Effector memory CD8-positive, alpha-beta T cell (primary cell): Measurements from ENCODE around the gene MDK.
"Not testable (repeated sequence)": the region's sequence is repeated elsewhere in the genome, so short reads cannot be mapped to it uniquely, and the experiment has no call there.

Experiments used
- ATAC-seq: fragments of 150-1000 bp; cut with Tn5 transposase; replicated peaks from 2 replicates; pipeline ENCODE4 v1.10.0; 2021; ENCODE audit warnings: mild to moderate bottlenecking, moderate library complexity
- DNase-seq, 3 experiments: peaks; one replicate each; pipeline ENCODE4 v3.0.0; 2021
- H3K27ac Mint-ChIP-seq, 2 donors: one replicate each; pipeline ENCODE4 v1.8.0; 2022; ENCODE audit warnings: mild to moderate bottlenecking in 2 of 2, mixed read lengths in 2 of 2, moderate library complexity in 2 of 2
- H3K27me3 Mint-ChIP-seq, 2 donors: one replicate each; pipeline ENCODE4 v1.8.0; 2022; ENCODE audit warnings: mixed read lengths in 2 of 2
- H3K36me3 Mint-ChIP-seq: one replicate; pipeline ENCODE4 v1.8.0; 2022; ENCODE audit warnings: mild to moderate bottlenecking, moderate library complexity, mixed read lengths; ENCODE audit not compliant: insufficient read depth
- H3K4me1 Mint-ChIP-seq, 2 donors: one replicate each; pipeline ENCODE4 v1.8.0; 2022; ENCODE audit warnings: low read depth in 2 of 2, mixed read lengths in 2 of 2
- H3K4me3 Mint-ChIP-seq, 2 donors: one replicate each; pipeline ENCODE4 v1.8.0; 2022; ENCODE audit warnings: mild to moderate bottlenecking in 2 of 2, mixed read lengths in 2 of 2, moderate library complexity in 2 of 2
- H3K9me3 Mint-ChIP-seq, 2 donors: one replicate each; pipeline ENCODE4 v1.8.0; 2022; ENCODE audit warnings: mixed read lengths in 2 of 2

The MDK gene

DNA sequence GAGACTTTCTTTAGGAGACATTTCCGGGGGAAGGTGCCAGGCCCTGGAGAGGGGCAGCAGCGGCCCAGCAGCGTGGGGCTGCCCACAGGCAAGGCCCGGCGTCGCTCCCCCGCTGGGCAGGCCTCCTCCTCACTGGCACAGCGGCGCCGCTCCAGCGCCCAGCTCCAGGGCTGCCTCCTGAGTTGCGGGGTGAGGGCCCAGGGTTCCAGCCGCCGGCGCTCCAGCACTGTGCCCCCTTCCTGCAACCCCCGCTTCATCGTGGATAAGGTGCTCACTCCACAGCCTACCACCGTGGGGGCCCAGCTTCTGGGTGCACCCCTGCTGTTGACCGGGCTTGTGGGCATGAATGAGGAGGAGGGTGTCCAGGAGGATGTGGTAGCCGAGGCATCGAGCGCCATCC, 15.2 kb upstream of the MDK start:
- Mint-ChIP-seq H3K9me3 (no peaks in the 10 kb centered on the region), H3K36me3 (peaks cover 54% of the 10 kb centered on the region), H3K4me1 (peaks cover 48 to 50% of the 10 kb centered on the region in 2 donors), H3K27me3 (no peaks in the 10 kb centered on the region), H3K4me3 (no peak overlapping the region), H3K27ac (peak overlapping the region in 1 of 2 donors; percentile 67)
- ATAC-seq (no peak), DNase-seq (no peak)

DNA sequence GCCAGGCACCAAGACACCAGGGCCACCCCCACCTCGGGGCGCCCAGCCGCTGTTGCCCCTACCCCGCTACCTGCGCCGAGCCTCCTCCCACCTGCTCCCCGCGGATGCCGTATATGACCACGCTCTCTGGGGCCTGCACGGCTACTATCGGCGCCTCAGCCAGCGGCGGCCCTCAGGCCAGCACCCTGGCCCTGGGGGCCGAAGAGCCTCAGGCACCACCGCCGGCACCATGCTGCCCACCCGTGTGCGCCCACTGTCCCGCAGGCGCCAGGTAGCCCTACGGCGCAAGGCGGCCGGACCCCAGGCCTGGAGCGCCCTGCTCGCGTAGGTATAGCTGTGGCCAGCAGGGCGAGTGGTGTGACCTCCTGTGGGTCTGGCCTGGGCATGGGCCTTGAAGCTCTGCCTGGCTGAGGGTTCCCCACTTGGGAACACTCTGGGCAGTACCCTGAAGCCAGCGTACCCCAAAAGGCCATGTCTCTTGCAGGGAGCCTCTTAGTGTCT, 14.8 kb upstream of the MDK start:
- Mint-ChIP-seq H3K4me1 (peaks cover 44 to 45% of the 10 kb centered on the region in 2 donors), H3K4me3 (peak overlapping the region; percentile 37 to 38), H3K9me3 (no peaks in the 10 kb centered on the region), H3K27me3 (no peaks in the 10 kb centered on the region), H3K27ac (peak overlapping the region in 1 of 2 donors; percentile 79), H3K36me3 (peaks cover 56% of the 10 kb centered on the region)
- ATAC-seq = no peak
- no peak for DNase-seq

GRCh38 chr11:46367244-46367915, 14.1 kb upstream of the MDK start:
- peak overlapping the region in 1 of 2 donors; percentile 79 for H3K27ac Mint-ChIP-seq
- H3K9me3 Mint-ChIP-seq = no peaks in the 10 kb centered on the region
- peak; percentile 75 to 82 (median 77) for DNase-seq
- peaks cover 61% of the 10 kb centered on the region for H3K36me3 Mint-ChIP-seq
- H3K4me1 Mint-ChIP-seq = peaks cover 40 to 41% of the 10 kb centered on the region in 2 donors
- no peaks in the 10 kb centered on the region for H3K27me3 Mint-ChIP-seq
- peak overlapping the region; percentile 37 to 38 for H3K4me3 Mint-ChIP-seq
- peak; percentile 92 for ATAC-seq

DNA sequence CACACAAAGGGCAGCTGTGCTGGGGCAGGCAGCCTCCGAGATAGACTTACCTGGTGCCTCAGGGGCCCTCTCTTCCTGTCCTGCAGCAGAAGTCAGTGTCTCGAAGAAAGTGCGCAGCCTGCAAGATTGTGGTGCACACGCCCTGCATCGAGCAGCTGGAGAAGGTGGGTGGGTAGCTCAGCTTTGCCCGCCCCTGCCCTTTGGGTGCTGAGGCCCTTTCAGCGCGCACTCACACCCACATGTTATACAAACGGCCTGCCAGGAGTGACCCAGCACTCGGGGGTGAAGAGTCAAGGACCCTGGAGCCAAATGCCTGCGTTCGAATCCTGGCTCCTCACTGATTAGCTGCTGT, 13.6 kb upstream of the MDK start:
- Mint-ChIP-seq H3K9me3 (no peaks in the 10 kb centered on the region), H3K4me3 (no peak overlapping the region), H3K36me3 (peaks cover 63% of the 10 kb centered on the region), H3K4me1 (peaks cover 36% of the 10 kb centered on the region in 2 donors), H3K27me3 (no peaks in the 10 kb centered on the region), H3K27ac (peak overlapping the region in 1 of 2 donors; percentile 79)
- no peak for ATAC-seq
- no peak for DNase-seq

- Mint-ChIP-seq H3K27ac (peak overlapping the region; percentile 44 to 84), H3K4me1 (peaks cover 26% of the 10 kb centered on the region in 2 donors), H3K36me3 (peaks cover 70% of the 10 kb centered on the region), H3K9me3 (no peaks in the 10 kb centered on the region), H3K4me3 (no peak overlapping the region), H3K27me3 (no peaks in the 10 kb centered on the region)
- DNase-seq (peak in 1 of 3 experiments; percentile 52), ATAC-seq (peak; percentile 60)
Observed at GRCh38 chr11:46369458-46370152, 11.9 kb upstream of the MDK start.

DNA sequence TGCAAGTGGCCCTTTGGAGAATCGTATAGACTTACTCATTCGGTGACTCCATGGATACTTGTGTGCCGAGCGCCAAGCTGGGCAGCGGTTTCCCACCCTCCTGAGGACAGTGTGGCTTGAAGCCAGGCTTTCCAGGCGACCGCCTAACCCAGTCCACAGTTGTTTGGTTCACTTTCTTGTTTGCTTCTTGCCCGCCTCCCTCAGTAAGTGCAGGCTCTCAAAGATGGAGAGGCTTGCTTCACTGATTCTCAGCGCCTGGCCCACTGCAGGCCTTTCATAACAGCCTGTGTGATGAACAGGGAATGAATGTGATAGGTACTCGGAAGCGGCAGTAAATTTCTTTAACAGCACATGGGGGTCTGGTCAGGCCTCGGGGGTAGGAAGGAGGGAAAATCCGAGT, 11.2 kb upstream of the MDK start:
- Mint-ChIP-seq H3K27ac (peak overlapping the region; percentile 5 to 44), H3K27me3 (no peaks in the 10 kb centered on the region), H3K36me3 (peaks cover 73% of the 10 kb centered on the region), H3K4me1 (peaks cover 19 to 22% of the 10 kb centered on the region in 2 donors), H3K9me3 (no peaks in the 10 kb centered on the region), H3K4me3 (no peak overlapping the region)
- DNase-seq (no peak), ATAC-seq (no peak)

DNA sequence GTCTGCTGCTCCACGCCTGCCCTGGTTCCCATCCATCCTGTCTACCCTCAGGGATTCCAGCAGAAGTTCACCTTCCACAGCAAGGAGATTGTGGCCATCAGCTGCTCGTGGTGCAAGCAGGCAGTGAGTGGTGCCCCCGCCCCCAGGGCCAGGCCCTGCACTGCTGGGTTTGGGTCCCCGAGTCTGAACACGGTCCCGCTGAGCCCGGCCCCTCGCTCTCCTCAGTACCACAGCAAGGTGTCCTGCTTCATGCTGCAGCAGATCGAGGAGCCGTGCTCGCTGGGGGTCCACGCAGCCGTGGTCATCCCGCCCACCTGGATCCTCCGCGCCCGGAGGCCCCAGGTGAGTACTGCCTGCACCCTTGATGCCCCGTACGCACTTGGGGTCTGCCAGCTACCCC, 10.2 kb upstream of the MDK start:
- not testable (repeated sequence) for H3K9me3 Mint-ChIP-seq, ATAC-seq, H3K27me3 Mint-ChIP-seq, DNase-seq, H3K27ac Mint-ChIP-seq, H3K4me3 Mint-ChIP-seq
- Mint-ChIP-seq H3K4me1 (peaks cover 11 to 17% of the 10 kb centered on the region in 2 donors), H3K36me3 (peaks cover 80% of the 10 kb centered on the region)

DNA sequence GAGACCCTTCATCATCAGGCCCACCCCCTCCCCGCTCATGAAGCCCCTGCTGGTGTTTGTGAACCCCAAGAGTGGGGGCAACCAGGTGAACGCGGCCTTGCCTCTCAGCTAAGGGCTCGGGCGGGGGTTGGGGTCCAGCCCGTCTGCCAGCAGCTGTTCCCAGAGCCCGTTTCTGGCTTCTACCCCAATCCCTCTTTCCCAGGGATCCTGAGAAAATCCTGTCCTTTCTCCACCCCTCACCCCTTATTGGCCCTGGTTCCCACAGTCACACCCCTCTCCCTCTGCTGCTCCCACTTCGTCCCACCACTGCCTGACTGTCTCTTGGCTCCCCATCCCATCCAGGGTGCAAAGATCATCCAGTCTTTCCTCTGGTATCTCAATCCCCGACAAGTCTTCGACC, 9.4 kb upstream of the MDK start:
- no peaks in the 10 kb centered on the region for H3K27me3 Mint-ChIP-seq
- no peak for ATAC-seq
- H3K36me3 Mint-ChIP-seq = peaks cover 88% of the 10 kb centered on the region
- H3K4me3 Mint-ChIP-seq = no peak overlapping the region
- peak overlapping the region in 1 of 2 donors; percentile 51 for H3K27ac Mint-ChIP-seq
- peaks cover 9 to 14% of the 10 kb centered on the region in 2 donors for H3K4me1 Mint-ChIP-seq
- no peak for DNase-seq
- no peaks in the 10 kb centered on the region for H3K9me3 Mint-ChIP-seq

DNA sequence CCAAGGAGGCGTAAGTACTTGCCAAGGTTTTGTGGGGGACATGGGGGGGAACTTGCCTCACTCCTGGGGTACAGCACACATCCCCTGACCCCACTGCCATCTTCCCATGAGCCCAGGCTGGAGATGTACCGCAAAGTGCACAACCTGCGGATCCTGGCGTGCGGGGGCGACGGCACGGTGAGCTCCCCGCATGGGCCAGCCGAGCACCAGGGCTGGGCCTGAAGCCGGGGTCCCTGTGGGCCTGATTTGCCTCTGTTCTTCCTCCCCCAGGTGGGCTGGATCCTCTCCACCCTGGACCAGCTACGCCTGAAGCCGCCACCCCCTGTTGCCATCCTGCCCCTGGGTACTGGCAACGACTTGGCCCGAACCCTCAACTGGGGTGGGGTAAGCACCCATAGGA, 9.0 kb upstream of the MDK start:
- H3K27me3 Mint-ChIP-seq, DNase-seq, ATAC-seq, H3K4me3 Mint-ChIP-seq, H3K9me3 Mint-ChIP-seq: not testable (repeated sequence)
- H3K27ac Mint-ChIP-seq = peak overlapping the region in 1 of 2 donors; percentile 51
- peaks cover 89% of the 10 kb centered on the region for H3K36me3 Mint-ChIP-seq
- H3K4me1 Mint-ChIP-seq = peaks cover 6 to 11% of the 10 kb centered on the region in 2 donors

GRCh38 chr11:46373787-46374740, 7.4 kb upstream of the MDK start:
- no peak for ATAC-seq
- H3K27ac Mint-ChIP-seq = peak overlapping the region in 1 of 2 donors; percentile 46
- no peaks in the 10 kb centered on the region for H3K27me3 Mint-ChIP-seq
- H3K9me3 Mint-ChIP-seq = no peaks in the 10 kb centered on the region
- no peak overlapping the region for H3K4me3 Mint-ChIP-seq
- peaks cover 84% of the 10 kb centered on the region for H3K36me3 Mint-ChIP-seq
- DNase-seq = no peak
- peaks cover 6 to 8% of the 10 kb centered on the region in 2 donors for H3K4me1 Mint-ChIP-seq

- Mint-ChIP-seq H3K4me3 (no peak overlapping the region), H3K27ac (no peak overlapping the region), H3K4me1 (peaks cover 2 to 12% of the 10 kb centered on the region in 2 donors), H3K36me3 (peaks cover 84% of the 10 kb centered on the region), H3K9me3 (no peaks in the 10 kb centered on the region), H3K27me3 (no peaks in the 10 kb centered on the region)
- ATAC-seq (no peak), DNase-seq (no peak)
Observed at GRCh38 chr11:46374815-46375214, 6.7 kb upstream of the MDK start.

DNA sequence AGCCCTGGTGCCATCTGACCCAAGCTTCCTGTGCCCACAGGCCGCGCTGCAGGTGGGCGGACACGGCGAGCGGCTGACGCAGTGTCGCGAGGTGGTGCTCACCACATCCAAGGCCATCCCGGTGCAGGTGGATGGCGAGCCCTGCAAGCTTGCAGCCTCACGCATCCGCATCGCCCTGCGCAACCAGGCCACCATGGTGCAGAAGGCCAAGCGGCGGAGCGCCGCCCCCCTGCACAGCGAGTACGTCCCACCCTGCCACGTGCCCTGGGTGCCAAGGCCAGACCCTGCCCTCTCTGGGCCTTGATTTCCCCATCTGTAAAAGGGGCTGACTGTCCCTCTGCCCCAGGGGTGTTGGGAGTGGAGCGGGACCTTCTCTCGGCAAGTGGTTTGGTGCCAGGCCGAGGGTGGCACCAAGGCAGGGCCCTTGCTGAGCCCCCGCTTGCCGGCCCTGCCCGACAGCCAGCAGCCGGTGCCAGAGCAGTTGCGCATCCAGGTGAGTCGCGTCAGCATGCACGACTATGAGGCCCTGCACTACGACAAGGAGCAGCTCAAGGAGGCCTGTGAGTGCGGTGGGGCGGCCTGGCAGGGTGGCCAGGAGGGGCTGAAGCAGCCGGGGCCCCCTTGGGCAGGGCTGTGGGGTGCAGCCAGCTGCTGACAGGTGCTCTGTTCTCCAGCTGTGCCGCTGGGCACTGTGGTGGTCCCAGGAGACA, 5.9 kb upstream of the MDK start:
- Mint-ChIP-seq H3K4me3 (no peak overlapping the region), H3K9me3 (no peaks in the 10 kb centered on the region), H3K27ac (no peak overlapping the region), H3K27me3 (no peaks in the 10 kb centered on the region), H3K4me1 (peaks cover 0 to 12% of the 10 kb centered on the region in 2 donors), H3K36me3 (peaks cover 78% of the 10 kb centered on the region)
- DNase-seq (no peak), ATAC-seq (no peak)
